Right lung (tissue), 10 donors: ENCODE data around the gene MEN1. TPM values are rescaled to one million over a fixed set of nuclear protein-coding genes. Genes with fewer than 3 reads are reported as not detected.

Source experiments
- DNase-seq, 2 donors: peaks; one replicate each; pipeline ENCODE4 v3.0.0-alpha.2; 2013
- long read RNA-seq, 8 donors: transcript quantifications; one replicate each; lab custom pipeline, GENCODE V29; 2026
- polyA plus RNA-seq, 5 donors: library from polyadenylated mRNA; unstranded; fragments of 120-200 nt; gene quantifications; one replicate each; pipeline versions ENCODE4 v1.2.1 to v1.2.3, GENCODE V29; 2013; ENCODE audit warnings: inconsistent platforms in 1 of 5, low replicate concordance in 1 of 5; ENCODE audit not compliant: insufficient read length in 5 of 5, insufficient read depth in 1 of 5

MEN1 gene
- polyA plus RNA-seq = 10 to 100 TPM; 30.3 to 48.5 (median 37.1) TPM
- long read RNA-seq, donor 1, partial matches to known transcripts = 0 of 4 reads
- long read RNA-seq, donor 1, other reads (novel, unspliced or antisense) = 0 of 4 reads
- long read RNA-seq, donor 2, partial matches to known transcripts = 0 of 3 reads
- long read RNA-seq, donor 2, other reads (novel, unspliced or antisense) = 0 of 3 reads
- long read RNA-seq, donor 3, partial matches to known transcripts = 0 of 3 reads
- long read RNA-seq, donor 3, other reads (novel, unspliced or antisense) = 0 of 3 reads
- long read RNA-seq, donor 4, partial matches to known transcripts = 0 of 4 reads
- long read RNA-seq, donor 4, other reads (novel, unspliced or antisense) = 0 of 4 reads
- long read RNA-seq, donor 5, partial matches to known transcripts = 0 of 8 reads
- long read RNA-seq, donor 5, other reads (novel, unspliced or antisense) = 0 of 8 reads
- long read RNA-seq, donor 6, partial matches to known transcripts = 0 of 15 reads
- long read RNA-seq, donor 6, other reads (novel, unspliced or antisense) = 5 of 15 reads
- long read RNA-seq, donor 7, transcript MEN1-207 (9 exons, 3,150 nt) = major isoform, 6 of 18 reads
- long read RNA-seq, donor 7, partial matches to known transcripts = 0 of 18 reads
- long read RNA-seq, donor 7, other reads (novel, unspliced or antisense) = 5 of 18 reads
- long read RNA-seq, donor 8, partial matches to known transcripts = 0 of 4 reads
- long read RNA-seq, donor 8, other reads (novel, unspliced or antisense) = 0 of 4 reads

DNA sequence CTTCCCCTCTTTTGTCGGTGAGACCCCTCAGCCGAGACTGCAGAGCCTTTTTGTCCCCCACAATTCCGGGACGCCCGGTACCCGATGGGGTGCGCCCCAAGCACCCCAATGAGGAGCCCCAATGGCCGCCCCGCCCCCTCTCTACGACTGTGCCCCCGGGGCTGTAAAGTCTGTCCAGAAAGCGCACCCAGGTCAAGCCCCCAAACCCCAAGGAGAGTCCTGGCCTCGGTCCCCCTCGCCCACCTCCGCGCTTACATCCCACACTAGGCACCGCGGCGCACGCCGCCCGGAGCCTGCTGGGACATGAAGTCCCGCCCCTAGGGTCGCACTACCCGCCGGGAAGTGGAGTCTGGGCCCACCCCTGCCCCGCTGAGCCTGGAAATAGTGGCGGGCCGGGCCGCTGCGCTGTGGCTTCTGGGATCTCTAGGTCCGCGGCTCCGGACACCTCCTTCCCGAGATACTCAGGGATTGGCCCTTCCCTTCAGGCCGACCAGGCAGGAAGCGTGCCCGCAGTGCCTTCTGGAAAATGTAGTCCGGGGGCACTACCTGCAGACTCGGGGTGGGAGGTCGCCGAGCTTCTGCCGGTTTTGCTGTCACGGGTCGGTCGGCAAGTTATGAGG, at the start of gene MEN1:
MEN1 (minus strand) TSS at position 281 of the 620 bp plus-strand sequence. CDS start 442 bp downstream, outside the sequence.
- DNase-seq = peak; percentile 92 to 93

- no peak for DNase-seq
Observed at GRCh38 chr11:64859542-64860414, 49.4 kb upstream of the MEN1 start.

DNA sequence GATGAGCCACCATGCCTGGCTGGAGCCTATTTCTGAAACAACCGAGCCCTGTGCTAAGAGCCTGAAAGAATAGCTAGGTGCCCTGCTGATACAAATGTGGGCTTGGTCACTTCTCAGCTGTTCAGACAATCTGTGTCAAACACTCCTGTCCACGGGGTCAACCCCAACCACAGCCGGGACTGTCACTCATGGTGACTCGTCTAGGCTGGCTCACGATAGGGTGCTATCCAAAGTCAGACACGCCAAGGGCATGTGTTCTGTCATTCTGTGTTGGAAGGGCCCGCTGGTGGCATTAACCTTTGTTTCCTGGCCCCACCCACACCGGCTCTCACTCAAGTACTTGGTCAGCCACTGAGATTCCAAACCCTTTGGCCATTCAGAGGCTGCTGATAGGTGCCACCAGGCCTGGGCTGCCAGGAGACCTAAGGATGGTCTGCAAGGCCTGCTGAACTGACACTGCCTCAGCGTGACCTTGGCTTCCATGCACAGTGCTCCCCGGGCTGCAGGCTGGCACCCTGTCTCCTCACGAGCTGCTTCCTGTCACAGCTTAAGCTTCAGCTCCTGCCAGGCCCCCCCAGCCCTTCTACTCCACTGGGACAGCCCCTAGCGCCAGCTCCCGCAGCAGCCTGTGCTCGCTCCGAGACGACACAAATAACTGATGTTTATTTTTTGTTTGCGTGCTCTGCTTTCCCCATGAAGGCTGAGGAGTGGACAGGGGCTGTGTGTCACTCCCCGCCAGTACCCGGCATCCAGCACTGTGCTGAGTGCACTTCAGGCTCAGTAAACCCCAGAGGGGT, 48.3 kb upstream of the MEN1 start:
- no peak for DNase-seq

GRCh38 chr11:64857485-64857884, 47.1 kb upstream of the MEN1 start:
- DNase-seq = no peak

GRCh38 chr11:64856382-64857227, 46.3 kb upstream of the MEN1 start:
- DNase-seq = no peak

DNA sequence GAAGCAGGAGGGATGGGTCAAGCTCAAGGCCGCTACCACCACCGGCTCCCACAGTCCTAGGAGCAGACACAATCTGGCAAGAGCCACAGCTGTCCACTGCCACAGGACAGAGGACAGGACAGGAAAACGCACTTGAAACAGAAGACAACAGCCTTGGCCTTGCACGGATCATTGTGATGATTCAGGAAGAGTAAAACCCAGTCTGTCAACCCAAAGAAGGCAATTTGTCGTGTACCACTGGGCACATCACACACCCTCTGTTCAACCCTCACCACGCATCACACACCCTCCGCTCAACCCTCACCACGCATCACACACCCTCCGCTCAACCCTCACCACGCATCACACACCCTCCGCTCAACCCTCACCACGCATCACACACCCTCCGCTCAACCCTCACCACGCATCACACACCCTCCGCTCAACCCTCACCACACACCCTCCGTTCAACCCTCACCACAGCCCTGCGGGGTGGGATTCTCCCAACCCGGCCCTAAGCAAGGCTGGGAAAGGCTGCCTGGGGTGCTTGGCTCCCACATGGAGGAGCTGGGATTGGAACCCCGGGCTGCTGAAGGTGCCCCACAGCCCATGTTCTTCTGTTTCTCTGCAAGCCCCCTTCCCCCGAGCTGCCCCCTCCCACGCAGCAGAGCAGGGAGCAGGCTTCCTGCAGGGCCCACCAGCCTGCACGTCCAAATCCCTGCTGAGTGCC, 45.4 kb upstream of the MEN1 start:
- DNase-seq = no peak

DNA sequence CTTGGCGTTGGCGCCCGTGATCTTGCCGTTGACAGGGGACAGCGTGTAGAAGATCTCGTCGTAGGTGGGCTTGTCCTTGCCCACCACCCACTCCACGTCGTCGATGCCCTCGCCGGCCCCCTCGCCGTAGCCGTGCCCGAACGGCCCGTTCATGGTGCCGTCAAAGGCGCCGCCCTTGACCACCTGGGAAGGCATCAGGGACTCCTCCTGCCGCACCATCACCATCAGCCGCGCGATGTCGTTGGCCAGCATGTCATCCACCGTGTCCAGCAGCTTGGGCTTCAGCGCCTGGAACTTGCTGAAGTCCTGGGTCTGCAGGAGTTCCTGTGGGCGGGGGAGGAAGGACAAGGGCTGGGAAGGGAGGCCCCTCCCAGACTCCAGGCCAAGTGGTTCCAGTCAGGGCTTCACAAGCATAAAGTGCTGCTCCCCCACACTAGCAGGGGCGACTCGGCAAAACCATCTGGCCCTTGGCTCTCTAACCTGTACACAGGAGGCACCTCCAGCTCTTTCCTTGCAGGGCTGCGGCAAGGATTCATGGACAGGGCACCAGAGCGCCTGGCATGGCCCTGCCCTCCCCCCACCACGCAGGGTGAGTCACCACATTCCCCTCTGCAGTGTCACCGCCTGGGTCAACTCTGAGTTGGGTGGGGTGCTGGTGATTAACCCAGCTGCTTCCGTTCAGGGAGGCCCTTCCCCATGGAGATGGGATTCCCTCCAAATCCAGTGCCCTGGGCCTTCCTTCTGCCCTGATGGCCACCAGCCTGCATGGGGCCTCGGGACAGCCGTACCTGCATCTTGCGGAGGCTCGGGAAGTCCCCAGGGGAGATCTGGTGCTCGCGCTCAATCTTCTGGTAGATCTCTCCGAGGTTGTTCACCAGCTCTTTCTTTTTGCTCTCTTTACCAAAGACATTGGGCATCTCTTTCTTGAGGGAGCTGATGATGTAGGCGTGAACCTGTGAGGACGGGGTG, 44.5 kb upstream of the MEN1 start:
- DNase-seq = no peak

GRCh38 chr11:64854157-64854533, 43.8 kb upstream of the MEN1 start:
- DNase-seq = no peak

DNA sequence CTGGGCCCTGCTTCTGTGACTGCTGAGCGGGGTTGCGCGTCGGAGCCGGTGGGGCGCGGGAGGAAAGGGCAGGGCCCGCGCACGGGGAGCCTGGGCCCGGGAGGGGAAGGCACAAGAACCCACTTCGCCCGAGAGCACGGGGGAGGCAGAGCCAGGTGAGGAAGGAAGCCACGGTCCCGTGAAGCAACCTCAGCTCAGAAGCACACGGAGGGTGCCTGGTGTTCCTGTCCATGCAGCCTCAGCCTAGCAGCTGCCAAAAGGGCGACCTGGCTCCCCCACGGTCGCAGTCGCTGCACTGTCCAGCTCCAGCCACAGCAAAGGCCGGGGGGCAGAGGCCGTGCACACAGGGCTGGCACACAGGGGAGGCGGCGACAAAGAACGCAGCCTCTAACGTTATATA, 43.4 kb upstream of the MEN1 start:
- DNase-seq = no peak

- no peak for DNase-seq
Observed at GRCh38 chr11:64852804-64853509, 42.6 kb upstream of the MEN1 start.

- DNase-seq = no peak
Observed at GRCh38 chr11:64851831-64852351, 41.5 kb upstream of the MEN1 start.

DNA sequence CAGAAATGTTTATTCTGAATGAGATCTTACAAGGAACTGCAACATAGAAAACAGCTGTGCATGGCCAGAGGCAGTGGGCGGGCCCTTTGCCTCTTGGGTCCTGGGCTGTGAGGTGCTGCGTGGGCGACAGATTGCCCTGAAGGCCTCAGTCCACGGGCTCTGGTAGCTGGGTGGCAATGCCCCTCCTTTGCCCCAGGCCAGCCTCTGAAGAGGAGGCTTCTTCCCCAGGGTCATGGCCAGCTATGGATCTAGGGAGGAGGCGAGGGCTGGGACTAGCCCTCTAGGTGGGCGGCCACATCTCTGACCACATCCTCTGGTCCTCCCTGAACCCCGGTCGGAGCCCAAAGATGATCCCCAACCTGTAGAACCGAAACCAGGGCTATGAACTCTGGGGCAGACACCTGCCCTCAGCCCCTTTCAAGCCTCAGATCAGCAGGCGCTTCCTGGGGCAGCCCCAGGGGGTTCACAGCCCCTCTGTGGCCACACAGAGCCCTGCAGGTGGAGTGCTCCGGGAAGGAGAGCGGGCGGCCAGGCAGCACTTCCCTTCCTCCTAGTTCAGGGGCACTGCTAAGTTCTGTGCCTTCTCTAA, 40.7 kb upstream of the MEN1 start:
- no peak for DNase-seq

DNA sequence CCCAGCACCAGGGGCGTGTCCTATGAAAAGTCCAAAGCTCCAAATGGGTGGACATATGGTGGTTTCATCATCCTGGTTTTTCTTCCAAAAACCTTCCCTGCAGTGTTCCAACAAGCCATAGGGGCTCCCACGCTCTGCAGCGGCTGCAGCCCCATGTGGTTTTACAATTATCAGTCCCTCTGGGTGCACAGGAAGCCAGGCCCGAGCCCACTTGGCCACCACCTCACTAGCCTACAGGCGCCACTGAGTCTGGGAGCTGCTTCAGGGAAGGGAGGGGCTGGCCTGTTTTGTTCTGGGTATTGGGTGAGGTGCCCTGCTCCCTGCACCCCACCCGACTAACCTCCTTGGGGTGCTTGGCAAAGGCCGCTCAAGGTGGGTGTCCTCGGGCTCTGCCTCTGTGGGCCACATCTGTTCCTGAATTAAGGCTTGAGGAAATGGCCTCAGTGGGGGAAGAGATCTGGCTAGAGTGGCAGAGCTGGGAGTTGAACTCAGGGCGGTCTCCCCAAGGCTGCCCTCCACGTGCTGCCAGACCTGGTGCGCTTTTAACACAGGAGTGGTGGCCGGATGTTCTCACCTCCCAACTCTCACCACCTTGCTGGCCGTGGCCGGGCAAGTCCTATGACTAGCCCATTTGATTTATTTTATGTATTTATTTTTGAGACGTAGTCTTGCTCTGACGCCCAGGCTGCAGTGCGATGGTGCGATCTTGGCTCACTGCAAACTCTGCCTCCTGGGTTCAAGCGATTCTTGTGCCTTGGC, 39.4 kb upstream of the MEN1 start:
- DNase-seq = no peak

DNA sequence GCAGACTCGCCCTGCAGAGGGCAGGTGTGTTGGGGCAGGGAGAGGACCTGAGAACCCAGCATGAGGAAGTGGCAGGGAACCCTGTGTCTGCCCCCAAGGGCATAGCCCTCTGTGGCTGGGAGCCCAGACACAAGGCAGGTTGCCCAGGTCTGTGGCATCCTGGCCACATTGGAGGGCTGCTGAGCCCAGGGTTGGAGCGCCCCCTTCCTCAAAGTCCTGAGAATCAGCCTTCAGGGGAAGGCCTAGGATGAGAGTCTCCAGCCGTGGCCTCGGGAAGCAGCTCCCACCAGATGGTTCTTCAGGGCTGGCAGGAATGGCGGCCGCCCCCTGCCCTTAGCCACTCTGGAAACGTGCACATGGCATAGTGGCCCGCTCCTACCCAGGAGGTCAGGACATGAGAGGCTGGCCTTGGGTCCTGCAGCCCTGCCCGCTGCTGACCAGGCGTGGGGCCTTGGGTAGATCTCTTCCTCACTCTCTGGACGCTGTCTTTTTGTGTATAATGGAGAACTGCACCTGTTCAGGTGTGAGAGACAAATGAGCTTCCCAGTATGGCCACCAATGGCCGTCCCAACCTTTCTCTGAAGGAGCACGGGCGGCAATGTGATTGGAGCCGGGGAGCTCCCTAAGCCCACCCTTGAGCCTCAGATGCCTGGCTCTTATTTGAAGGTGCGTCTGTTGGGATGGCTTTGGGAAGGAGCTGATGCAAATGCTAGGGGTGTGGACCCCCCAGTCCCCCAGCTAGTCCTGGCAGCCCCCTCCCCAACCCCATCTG, 38.7 kb upstream of the MEN1 start:
- no peak for DNase-seq
